ENCODE results near the gene TINAGL1. TPM values are rescaled to one million over a fixed set of nuclear protein-coding genes. Genes with fewer than 3 reads are reported as not detected.
"Not testable (repeated sequence)": the region's sequence is repeated elsewhere in the genome, so short reads cannot be mapped to it uniquely, and the experiment has no call there.

Gene TINAGL1
- total RNA-seq, 4 donors from 2014 or later: 152 to 368 (median 248) TPM

DNA sequence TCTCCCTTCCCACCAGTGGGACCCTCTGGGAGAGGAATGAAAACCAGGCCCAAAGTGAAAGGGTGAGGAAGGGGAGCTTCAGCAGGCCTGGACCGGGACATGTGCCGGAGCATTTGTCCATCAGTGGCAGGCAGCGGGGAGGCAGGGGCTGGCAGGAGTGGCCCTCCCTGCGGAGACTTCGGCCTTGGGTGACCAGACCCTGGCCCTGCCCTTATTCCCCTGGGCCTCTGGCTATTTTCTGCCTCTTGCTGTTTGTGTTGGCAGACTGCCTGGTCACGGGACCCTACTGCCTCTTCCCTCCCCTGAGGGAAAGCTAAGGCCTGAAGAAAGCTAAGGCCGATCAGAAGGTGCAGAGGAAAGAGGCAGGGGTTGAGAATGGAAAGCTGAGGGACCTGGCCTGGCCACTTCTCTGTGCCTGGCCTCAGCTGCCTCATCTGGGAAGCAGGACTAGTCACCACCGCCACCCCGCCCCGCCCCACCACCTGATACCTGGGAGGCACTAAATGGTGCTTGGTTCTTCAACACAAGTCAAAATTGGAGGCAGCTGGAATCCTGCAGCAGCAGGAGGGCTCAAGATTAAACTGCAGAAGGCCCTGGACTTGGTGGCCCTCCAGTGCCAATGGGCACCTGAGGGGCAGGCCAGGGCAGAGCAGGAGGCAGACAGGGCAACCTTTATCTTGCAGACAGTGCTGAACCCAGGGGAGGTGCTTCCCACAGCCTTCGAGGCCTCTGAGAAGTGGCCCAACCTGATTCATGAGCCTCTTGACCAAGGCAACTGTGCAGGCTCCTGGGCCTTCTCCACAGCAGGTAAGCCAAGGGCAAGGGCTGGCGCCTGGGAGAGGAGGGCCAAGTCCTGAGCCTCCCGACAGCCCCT, 7.9 kb downstream of the TINAGL1 start:
- peaks cover 0 to 100% (median 65%) of the 10 kb centered on the region in 3 donors for H3K4me1 ChIP-seq
- ATAC-seq: peak; percentile 24
- no peaks in the 10 kb centered on the region for H3K27me3 ChIP-seq
- H3K4me3 ChIP-seq: peak overlapping the region in 1 of 2 donors; percentile 24
- 28 to 67% methylated on average over 1 to 3 of the region's 13 CpGs for WGBS, 2 donors (ENCODE audit: low coverage in 1 of 2)
- H3K27ac ChIP-seq: peak overlapping the region; percentile 92 to 97 (median 95)
- TF ChIP-seq POLR2A (IDR thresholded peaks at IDR 0.05) (no peak), POLR2AphosphoS5 (IDR thresholded peaks at IDR 0.05) (peak; percentile 52), EP300 (IDR thresholded peaks at IDR 0.05) (no peak)
- TF ChIP-seq, protein P1, sequence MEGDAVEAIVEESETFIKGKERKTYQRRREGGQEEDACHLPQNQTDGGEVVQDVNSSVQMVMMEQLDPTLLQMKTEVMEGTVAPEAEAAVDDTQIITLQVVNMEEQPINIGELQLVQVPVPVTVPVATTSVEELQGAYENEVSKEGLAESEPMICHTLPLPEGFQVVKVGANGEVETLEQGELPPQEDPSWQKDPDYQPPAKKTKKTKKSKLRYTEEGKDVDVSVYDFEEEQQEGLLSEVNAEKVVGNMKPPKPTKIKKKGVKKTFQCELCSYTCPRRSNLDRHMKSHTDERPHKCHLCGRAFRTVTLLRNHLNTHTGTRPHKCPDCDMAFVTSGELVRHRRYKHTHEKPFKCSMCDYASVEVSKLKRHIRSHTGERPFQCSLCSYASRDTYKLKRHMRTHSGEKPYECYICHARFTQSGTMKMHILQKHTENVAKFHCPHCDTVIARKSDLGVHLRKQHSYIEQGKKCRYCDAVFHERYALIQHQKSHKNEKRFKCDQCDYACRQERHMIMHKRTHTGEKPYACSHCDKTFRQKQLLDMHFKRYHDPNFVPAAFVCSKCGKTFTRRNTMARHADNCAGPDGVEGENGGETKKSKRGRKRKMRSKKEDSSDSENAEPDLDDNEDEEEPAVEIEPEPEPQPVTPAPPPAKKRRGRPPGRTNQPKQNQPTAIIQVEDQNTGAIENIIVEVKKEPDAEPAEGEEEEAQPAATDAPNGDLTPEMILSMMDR (IDR thresholded peaks at IDR 0.05): no peak
- H3K9me3 ChIP-seq: no peaks in the 10 kb centered on the region
- H3K36me3 ChIP-seq: peaks cover 0 to 41% of the 10 kb centered on the region in 2 donors

DNA sequence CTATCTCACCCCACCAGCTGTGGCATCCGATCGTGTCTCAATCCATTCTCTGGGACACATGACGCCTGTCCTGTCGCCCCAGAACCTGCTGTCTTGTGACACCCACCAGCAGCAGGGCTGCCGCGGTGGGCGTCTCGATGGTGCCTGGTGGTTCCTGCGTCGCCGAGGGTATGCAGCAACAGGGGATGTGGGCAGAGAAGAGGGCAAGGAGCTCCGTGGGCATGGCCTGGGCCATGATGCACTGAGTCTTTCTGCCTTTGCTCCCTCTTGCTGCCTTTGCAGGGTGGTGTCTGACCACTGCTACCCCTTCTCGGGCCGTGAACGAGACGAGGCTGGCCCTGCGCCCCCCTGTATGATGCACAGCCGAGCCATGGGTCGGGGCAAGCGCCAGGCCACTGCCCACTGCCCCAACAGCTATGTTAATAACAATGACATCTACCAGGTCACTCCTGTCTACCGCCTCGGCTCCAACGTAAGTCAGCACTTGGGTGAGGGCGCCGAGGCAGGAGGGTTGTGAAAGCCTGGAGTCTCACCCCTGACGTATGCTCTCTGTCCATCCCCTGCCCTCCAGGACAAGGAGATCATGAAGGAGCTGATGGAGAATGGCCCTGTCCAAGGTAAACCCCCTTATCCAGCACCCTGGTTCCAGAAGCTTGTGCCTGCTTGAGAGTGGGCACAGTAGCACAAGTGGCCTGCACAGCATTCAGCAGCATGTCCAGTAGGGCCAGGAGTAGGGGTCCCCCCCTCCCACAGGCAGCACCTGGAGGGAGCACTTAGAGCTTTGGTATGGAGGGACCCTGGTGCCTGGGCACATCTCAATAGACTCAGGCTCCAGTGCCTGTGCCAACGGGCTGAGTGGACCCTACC, 8.8 kb downstream of the TINAGL1 start:
- Histone ChIP-seq H3K9me3 (no peaks in the 10 kb centered on the region), H3K27ac (peak overlapping the region in 3 of 4 donors; percentile 92 to 97 (median 94)), H3K4me3 (peak overlapping the region in 1 of 2 donors; percentile 24), H3K27me3 (no peaks in the 10 kb centered on the region), H3K4me1 (peaks cover 0 to 95% (median 62%) of the 10 kb centered on the region in 3 donors), H3K36me3 (peaks cover 0 to 41% of the 10 kb centered on the region in 2 donors)
- TF ChIP-seq, protein P1 (IDR thresholded peaks at IDR 0.05): no peak
- no peak for ATAC-seq
- WGBS, 2 donors (ENCODE audit: low coverage in 1 of 2): 65% methylated on average over 4 of the region's 27 CpGs; no CpG with 5 or more reads in 1 of the 2 donors

DNA sequence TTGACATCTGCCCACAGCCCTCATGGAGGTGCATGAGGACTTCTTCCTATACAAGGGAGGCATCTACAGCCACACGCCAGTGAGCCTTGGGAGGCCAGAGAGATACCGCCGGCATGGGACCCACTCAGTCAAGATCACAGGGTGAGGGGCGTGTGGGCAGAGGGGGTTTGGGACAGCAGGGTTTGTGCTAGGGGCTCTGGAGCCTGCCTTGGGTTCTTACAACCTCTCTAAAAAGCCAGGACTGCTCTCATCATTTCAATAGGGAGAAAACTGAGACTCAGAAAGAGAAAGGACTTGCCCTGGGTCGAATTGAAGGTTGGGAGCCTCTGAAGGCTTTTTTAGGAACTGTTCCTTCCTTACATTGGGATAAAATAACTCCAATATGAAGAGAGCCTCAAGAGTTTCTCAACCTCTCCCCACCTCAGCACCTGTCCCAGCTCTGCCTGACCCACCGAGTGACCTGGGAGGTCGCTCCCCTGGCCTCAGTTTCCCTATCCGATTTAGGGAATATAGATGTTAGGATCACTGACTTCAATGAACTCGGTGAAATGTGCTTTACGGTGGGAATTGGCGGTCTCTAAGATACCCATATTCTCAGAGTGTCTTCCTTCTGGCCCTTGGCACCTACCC, 9.5 kb downstream of the TINAGL1 start:
- H3K4me1 ChIP-seq: peaks cover 0 to 87% (median 60%) of the 10 kb centered on the region in 3 donors
- no peak for ATAC-seq
- 78 to 88% methylated on average over 4 to 10 of the region's 11 CpGs for WGBS, 2 donors (ENCODE audit: low coverage in 1 of 2)
- H3K27ac ChIP-seq: peak overlapping the region in 3 of 4 donors; percentile 92 to 97 (median 94)
- H3K4me3 ChIP-seq: no peak overlapping the region
- TF ChIP-seq, protein P1 (IDR thresholded peaks at IDR 0.05): no peak
- no peaks in the 10 kb centered on the region for H3K27me3 ChIP-seq
- no peaks in the 10 kb centered on the region for H3K9me3 ChIP-seq
- peaks cover 0 to 41% of the 10 kb centered on the region in 2 donors for H3K36me3 ChIP-seq

DNA sequence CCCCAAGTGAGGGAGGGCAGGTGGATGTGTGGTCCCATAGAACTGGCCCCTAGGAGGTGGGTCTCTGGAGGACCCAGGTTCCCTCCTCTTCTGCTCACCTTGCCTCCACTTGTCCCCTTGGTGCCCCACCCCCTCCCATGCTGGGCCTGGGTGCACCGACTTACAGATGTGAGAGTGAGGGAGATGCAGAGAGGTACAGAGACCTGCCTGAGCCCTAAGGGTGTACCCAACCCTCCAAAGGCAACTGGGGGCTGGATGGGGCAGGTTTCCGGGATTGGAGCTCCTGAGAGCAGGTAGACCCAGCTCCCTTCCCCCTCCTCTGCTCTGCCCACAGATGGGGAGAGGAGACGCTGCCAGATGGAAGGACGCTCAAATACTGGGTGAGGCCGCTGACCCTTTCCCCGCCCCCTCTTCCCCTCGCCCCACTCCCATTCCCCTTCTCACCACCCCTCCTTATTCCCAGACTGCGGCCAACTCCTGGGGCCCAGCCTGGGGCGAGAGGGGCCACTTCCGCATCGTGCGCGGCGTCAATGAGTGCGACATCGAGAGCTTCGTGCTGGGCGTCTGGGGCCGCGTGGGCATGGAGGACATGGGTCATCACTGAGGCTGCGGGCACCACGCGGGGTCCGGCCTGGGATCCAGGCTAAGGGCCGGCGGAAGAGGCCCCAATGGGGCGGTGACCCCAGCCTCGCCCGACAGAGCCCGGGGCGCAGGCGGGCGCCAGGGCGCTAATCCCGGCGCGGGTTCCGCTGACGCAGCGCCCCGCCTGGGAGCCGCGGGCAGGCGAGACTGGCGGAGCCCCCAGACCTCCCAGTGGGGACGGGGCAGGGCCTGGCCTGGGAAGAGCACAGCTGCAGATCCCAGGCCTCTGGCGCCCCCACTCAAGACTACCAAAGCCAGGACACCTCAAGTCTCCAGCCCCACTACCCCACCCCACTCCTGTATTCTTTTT, 10.3 kb downstream of the TINAGL1 start:
- no peak for TF ChIP-seq EP300 (IDR thresholded peaks at IDR 0.05)
- no peak for TF ChIP-seq POLR2A (IDR thresholded peaks at IDR 0.05)
- TF ChIP-seq, protein P1 (IDR thresholded peaks at IDR 0.05): no peak
- TF ChIP-seq POLR2AphosphoS5 (IDR thresholded peaks at IDR 0.05): no peak
- Histone ChIP-seq H3K4me1 (peaks cover 0 to 84% (median 54%) of the 10 kb centered on the region in 3 donors), H3K27me3 (no peaks in the 10 kb centered on the region), H3K36me3 (peaks cover 0 to 41% of the 10 kb centered on the region in 2 donors), H3K27ac (peak overlapping the region in 3 of 4 donors; percentile 92 to 97 (median 94)), H3K9me3 (no peaks in the 10 kb centered on the region), H3K4me3 (no peak overlapping the region)
- WGBS, 2 donors (ENCODE audit: low coverage in 1 of 2): 52 to 73% methylated on average over 3 to 5 of the region's 47 CpGs
- no peak for ATAC-seq

DNA sequence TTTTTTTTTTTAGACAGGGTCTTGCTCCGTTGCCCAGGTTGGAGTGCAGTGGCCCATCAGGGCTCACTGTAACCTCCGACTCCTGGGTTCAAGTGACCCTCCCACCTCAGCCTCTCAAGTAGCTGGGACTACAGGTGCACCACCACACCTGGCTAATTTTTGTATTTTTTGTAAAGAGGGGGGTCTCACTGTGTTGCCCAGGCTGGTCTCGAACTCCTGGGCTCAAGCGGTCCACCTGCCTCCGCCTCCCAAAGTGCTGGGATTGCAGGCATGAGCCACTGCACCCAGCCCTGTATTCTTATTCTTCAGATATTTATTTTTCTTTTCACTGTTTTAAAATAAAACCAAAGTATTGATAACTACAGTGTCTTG, 11.0 kb downstream of the TINAGL1 start:
- Histone ChIP-seq H3K36me3 (peaks cover 0 to 41% of the 10 kb centered on the region in 2 donors), H3K27ac (peak overlapping the region; percentile 83 to 97 (median 93)), H3K4me1 (peaks cover 0 to 84% (median 48%) of the 10 kb centered on the region in 3 donors)
- ATAC-seq, H3K27me3 ChIP-seq, H3K4me3 ChIP-seq, H3K9me3 ChIP-seq: not testable (repeated sequence)
- WGBS, 2 donors (ENCODE audit: low coverage in 1 of 2): 81% methylated on average over 3 of the region's 5 CpGs; no CpG with 5 or more reads in 1 of the 2 donors

Data from gastroesophageal sphincter (tissue), 4 donors.